Vein endothelial cell (primary cell): ENCODE data around the gene RNU6-8. TPM values are rescaled to one million over a fixed set of nuclear protein-coding genes. Genes with fewer than 3 reads are reported as not detected.
A peak's percentile ranks its signal among the peaks of the same experiment; 100 is the strongest.

Experiments
- small RNA-seq: library from RNA; depleted of rRNA; stranded (forward); fragments of <200 nt; gene quantifications from one replicate; pipeline ENCODE3, GENCODE V24; 2012
- total RNA-seq: library from RNA; depleted of rRNA; stranded (reverse); fragments of >200 nt; gene quantifications from 2 replicates; pipeline ENCODE4 v1.2.3, GENCODE V29; 2012

RNU6-8 gene
- total RNA-seq, result not detected in 2 replicates

GRCh38 chr14:32202998-32203882 lies at the start of gene RNU6-8:
Gene RNU6-8 (minus strand): TSS chr14:32203269.

GRCh38 chr14:32201816-32202490 lies 1.1 kb downstream of the RNU6-8 start, which contains the start of gene RNU6-7:
Gene RNU6-7 (plus strand): TSS chr14:32202045.

Small RNAs within 50 kb of the gene (small RNA-seq; reads per million reads assigned to genes)
- gene RNU6-7 (not detected), gene RNU6-8 (5.7 reads per million, percentile 93 among the genes with 10 or more reads in this experiment)

Other genes starting within 250 kb of the RNU6-8 start
- gene ARHGAP5, start 126.0 kb downstream of the RNU6-8 start, total RNA-seq, result 37.9 and 46.0 TPM in 2 replicates
- gene RNU6-7, start 1.2 kb downstream of the RNU6-8 start, total RNA-seq, result not detected in 2 replicates
- gene AKAP6, start 126.0 kb upstream of the RNU6-8 start, total RNA-seq, result 0.57 and 0.98 TPM in 2 replicates